OCI-LY3 (cell line): ENCODE results near the gene ATL1.

Experiments used
- H2AFZ ChIP-seq: fragments of 200-600, 300-600 bp; shearing (Covaris generic); 2 replicates; pipeline ENCODE4 v1.6.0; 2014; ENCODE audit warnings: antibody characterized with exemption, low read depth, low read length
- H3K27ac ChIP-seq: fragments of 200-600, 300-600 bp; sonication (generic); 2 replicates; pipeline ENCODE4 v1.5.1; 2014; ENCODE audit warnings: mild to moderate bottlenecking, low read length, moderate library complexity, mixed read lengths
- H3K27me3 ChIP-seq: fragments of 200-600, 300-600 bp; sonication (generic); 2 replicates; pipeline ENCODE4 v1.6.1; 2014; ENCODE audit warnings: low read depth, low read length, mixed read lengths
- H3K36me3 ChIP-seq: fragments of 200-600, 300-600 bp; sonication (generic); replicated peaks from 2 replicates; pipeline ENCODE3; 2014; ENCODE audit warnings: low read depth, low read length, mixed read lengths
- H3K4me1 ChIP-seq: fragments of 300-600, 200-600 bp; sonication (generic); 2 replicates; pipeline ENCODE4 v1.6.1; 2014; ENCODE audit warnings: low read length, mixed read lengths
- H3K4me2 ChIP-seq: fragments of 200-600, 300-600 bp; sonication (generic); 2 replicates; pipeline ENCODE4 v1.6.1; 2014; ENCODE audit warnings: low read length, mixed read lengths
- H3K4me3 ChIP-seq: fragments of 300-600, 200-600 bp; sonication (generic); 2 replicates; pipeline ENCODE4 v1.5.1; 2014; ENCODE audit warnings: antibody characterized with exemption, mild to moderate bottlenecking, low read length, moderate library complexity
- H3K79me2 ChIP-seq: fragments of 300-600, 200-600 bp; shearing (Covaris generic); 2 replicates; pipeline ENCODE4 v1.6.1; 2014; ENCODE audit warnings: mild to moderate bottlenecking, low read length, mixed read lengths
- H3K9ac ChIP-seq: fragments of 300-600, 200-600 bp; shearing (Covaris generic); 2 replicates; pipeline ENCODE4 v1.6.0; 2014; ENCODE audit warnings: mild to moderate bottlenecking, low read length, moderate library complexity
- H3K9me3 ChIP-seq: fragments of 200-600, 300-600 bp; shearing (Covaris generic); 2 replicates; pipeline ENCODE4 v1.6.1; 2014; ENCODE audit warnings: low read length, mixed read lengths; ENCODE audit not compliant: insufficient read depth
- H4K20me1 ChIP-seq: fragments of 200-600, 300-600 bp; sonication (generic); 2 replicates; pipeline ENCODE4 v1.6.1; 2016; ENCODE audit warnings: low read length, mixed read lengths; ENCODE audit not compliant: insufficient read depth
- EZH2phosphoT487 ChIP-seq: fragments of 200-600 bp; shearing (Covaris generic); IDR thresholded peaks from 2 replicates; pipeline ENCODE4 v1.6.1; 2018; ENCODE audit warnings: antibody characterized with exemption, mixed run types, low read depth
- TF ChIP-seq, protein P1 (sequence below): fragments of 200-600, 300-600 bp; sonication (generic); IDR thresholded peaks from 2 replicates; pipeline ENCODE4 v1.5.1; 2014; ENCODE audit warnings: antibody characterized with exemption, low read length, low read depth

The ATL1 gene

DNA sequence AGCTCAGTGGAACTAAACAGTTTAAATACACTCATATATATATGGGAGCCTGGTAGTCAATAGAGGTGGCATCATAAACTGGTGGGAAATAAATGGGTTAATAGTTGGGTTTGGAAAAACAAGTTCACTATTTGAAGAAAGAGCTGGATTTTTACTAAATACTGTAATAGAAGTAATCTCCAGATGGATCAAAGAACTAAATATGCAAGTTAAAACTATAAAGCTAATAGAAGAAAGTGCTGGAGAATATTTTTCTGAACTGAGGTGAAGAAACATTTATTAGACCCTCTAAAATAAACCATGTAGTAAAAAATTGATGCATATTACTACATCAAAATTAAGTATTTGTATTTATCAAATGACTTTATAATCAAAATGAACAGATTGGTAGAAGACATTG, 38.8 kb downstream of the ATL1 start:
- no peaks in the 10 kb centered on the region for H3K79me2 ChIP-seq
- H3K27ac ChIP-seq, result no peak overlapping the region

DNA sequence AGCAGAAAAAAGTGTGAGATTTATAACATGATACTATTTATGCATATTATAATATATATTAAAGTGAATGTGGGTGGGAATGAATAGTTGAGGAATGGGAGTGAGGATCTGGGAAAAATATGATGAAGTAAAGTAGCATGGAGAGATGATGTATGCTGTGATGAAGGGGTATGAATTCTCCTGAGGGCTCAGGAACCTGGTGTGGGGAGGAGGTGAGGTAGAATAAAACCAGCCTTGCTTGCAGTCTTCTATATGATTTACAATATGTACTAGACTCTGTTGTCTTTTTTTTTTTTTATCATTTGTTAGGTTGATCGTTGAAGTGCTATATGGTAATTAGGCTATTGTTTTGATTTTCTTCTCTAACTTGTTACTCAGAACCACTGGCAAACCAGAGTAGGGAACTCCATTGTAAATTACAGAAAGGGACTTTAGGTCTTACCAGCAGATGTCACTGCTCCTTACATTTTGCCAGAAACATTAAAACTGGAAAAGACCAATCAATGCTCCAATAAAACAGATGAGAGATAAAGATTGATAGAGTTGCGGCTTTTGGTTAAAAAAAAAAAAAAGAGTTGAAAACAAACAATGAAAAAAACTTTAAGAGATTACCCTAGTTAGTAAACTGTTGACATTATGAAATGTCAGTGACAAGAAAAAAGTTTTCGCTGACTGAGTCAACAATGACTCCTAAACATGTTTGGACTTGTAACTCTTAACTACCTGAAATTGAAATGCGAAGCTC, 39.9 kb downstream of the ATL1 start:
- H2AFZ ChIP-seq, result no peak overlapping the region
- H3K27me3 ChIP-seq, result 0 out of 2 replicates have a peak, but pooled peaks cover 4% of the 10 kb centered on the region
- H3K9ac ChIP-seq, result no peak overlapping the region
- H3K36me3 ChIP-seq, result no peaks in the 10 kb centered on the region
- no peaks in the 10 kb centered on the region for H3K4me1 ChIP-seq
- no peaks in the 10 kb centered on the region for H4K20me1 ChIP-seq
- no peak overlapping the region for H3K4me2 ChIP-seq
- H3K79me2 ChIP-seq, result no peaks in the 10 kb centered on the region
- H3K9me3 ChIP-seq, result no peaks in the 10 kb centered on the region
- TF ChIP-seq, protein P1, sequence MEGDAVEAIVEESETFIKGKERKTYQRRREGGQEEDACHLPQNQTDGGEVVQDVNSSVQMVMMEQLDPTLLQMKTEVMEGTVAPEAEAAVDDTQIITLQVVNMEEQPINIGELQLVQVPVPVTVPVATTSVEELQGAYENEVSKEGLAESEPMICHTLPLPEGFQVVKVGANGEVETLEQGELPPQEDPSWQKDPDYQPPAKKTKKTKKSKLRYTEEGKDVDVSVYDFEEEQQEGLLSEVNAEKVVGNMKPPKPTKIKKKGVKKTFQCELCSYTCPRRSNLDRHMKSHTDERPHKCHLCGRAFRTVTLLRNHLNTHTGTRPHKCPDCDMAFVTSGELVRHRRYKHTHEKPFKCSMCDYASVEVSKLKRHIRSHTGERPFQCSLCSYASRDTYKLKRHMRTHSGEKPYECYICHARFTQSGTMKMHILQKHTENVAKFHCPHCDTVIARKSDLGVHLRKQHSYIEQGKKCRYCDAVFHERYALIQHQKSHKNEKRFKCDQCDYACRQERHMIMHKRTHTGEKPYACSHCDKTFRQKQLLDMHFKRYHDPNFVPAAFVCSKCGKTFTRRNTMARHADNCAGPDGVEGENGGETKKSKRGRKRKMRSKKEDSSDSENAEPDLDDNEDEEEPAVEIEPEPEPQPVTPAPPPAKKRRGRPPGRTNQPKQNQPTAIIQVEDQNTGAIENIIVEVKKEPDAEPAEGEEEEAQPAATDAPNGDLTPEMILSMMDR, result peak; percentile 80
- no peak for TF ChIP-seq EZH2phosphoT487
- H3K4me3 ChIP-seq, result no peak overlapping the region
- H3K27ac ChIP-seq, result no peak overlapping the region

More for the DNA sequence above, 38.8 kb downstream of the ATL1 start:
- Histone ChIP-seq H3K4me1 (no peaks in the 10 kb centered on the region), H3K36me3 (no peaks in the 10 kb centered on the region), H3K4me3 (no peak overlapping the region), H4K20me1 (no peaks in the 10 kb centered on the region), H3K9ac (no peak overlapping the region), H3K27me3 (0 out of 2 replicates have a peak, but pooled peaks cover 4% of the 10 kb centered on the region), H2AFZ (no peak overlapping the region), H3K4me2 (no peak overlapping the region), H3K9me3 (no peaks in the 10 kb centered on the region)
- TF ChIP-seq, protein P1, result no peak
- TF ChIP-seq EZH2phosphoT487, result no peak

DNA sequence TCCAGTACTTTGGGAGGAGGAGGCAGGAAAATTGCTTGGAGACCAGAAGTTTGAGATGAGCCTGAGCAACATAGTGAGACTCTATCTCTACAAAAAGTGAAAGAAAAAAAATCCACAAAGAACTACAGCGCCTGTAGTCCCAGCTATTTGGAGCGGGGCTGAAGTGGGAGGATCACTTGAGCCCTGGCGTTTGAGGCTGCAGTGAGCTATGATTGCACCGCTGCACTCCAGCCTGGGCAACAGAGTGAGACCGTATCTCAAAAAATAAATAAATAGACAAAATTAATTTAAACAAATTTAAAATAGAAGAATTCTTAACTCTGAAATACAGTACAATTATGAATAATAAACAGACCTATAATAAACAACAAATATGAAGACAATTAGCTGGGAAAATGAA, 40.9 kb downstream of the ATL1 start:
- H3K4me3 ChIP-seq, result no peak overlapping the region
- no peak overlapping the region for H3K9ac ChIP-seq
- no peaks in the 10 kb centered on the region for H3K9me3 ChIP-seq
- H3K27ac ChIP-seq, result no peak overlapping the region
- H3K27me3 ChIP-seq, result 0 out of 2 replicates have a peak, but pooled peaks cover 4% of the 10 kb centered on the region
- no peaks in the 10 kb centered on the region for H3K79me2 ChIP-seq
- no peak overlapping the region for H2AFZ ChIP-seq
- TF ChIP-seq EZH2phosphoT487, result no peak
- TF ChIP-seq, protein P1, result no peak
- no peaks in the 10 kb centered on the region for H3K4me1 ChIP-seq
- H3K36me3 ChIP-seq, result no peaks in the 10 kb centered on the region
- no peak overlapping the region for H3K4me2 ChIP-seq
- H4K20me1 ChIP-seq, result no peaks in the 10 kb centered on the region

DNA sequence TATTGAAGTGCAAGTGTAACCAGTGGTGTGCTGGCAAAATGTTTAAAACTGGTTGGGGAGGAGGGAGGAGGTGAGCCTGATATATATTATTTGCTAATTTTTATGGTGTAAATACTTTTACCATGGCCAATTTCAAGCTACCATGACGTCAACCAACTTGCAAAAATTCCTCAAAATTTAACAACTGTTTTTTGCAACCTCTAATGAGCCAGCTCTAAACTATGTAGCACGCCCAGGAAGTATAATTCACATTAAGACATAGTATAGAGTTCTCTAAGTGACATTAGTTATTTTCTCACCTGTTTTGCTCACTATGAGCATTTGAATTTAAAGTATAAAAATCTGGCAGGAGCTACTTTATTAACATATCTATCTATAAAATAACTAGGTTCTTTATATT, 41.4 kb downstream of the ATL1 start:
- H3K4me2 ChIP-seq, result no peak overlapping the region
- H2AFZ ChIP-seq, result no peak overlapping the region
- no peaks in the 10 kb centered on the region for H3K9me3 ChIP-seq
- H3K9ac ChIP-seq, result no peak overlapping the region
- TF ChIP-seq, protein P1, result no peak
- no peak for TF ChIP-seq EZH2phosphoT487
- no peaks in the 10 kb centered on the region for H3K4me1 ChIP-seq
- H4K20me1 ChIP-seq, result no peaks in the 10 kb centered on the region
- 0 out of 2 replicates have a peak, but pooled peaks cover 2% of the 10 kb centered on the region for H3K27me3 ChIP-seq
- no peaks in the 10 kb centered on the region for H3K79me2 ChIP-seq
- no peak overlapping the region for H3K4me3 ChIP-seq
- no peaks in the 10 kb centered on the region for H3K36me3 ChIP-seq
- H3K27ac ChIP-seq, result no peak overlapping the region
